PFSK-1 (cell line): ENCODE measurements around the gene HIPK2.

Experiments
- POLR2AphosphoS5 ChIP-seq: IDR thresholded peaks from 2 replicates; pipeline ENCODE4 v1.6.1; 2012; ENCODE audit warnings: low read depth, mild to moderate bottlenecking, control low read depth, low read length, moderate library complexity
- REST ChIP-seq, 2 experiments: IDR thresholded peaks; 2 replicates each; pipeline versions ENCODE4 v1.6.1 to v1.8.0; 2011 to 2012; ENCODE audit warnings: low read depth in 2 of 2, low read length in 2 of 2, control low read depth in 1 of 2, inconsistent platforms in 1 of 2, mild to moderate bottlenecking in 1 of 2, moderate library complexity in 1 of 2; ENCODE audit not compliant: insufficient read depth in 1 of 2
- SIN3A ChIP-seq: IDR thresholded peaks from 2 replicates; pipeline ENCODE4 v1.6.1; 2012; ENCODE audit warnings: mild to moderate bottlenecking, low read length, moderate library complexity, borderline replicate concordance; ENCODE audit not compliant: insufficient read depth

- TF ChIP-seq POLR2AphosphoS5 (no peak), SIN3A (no peak), REST (IDR thresholded peaks at IDR 0.05; ENCODE audit: insufficient read depth in 1 of 2, low read depth in 2 of 2, low read length in 2 of 2) (no peak)
These were observed 85.1 kb downstream of the HIPK2 start for GRCh38 chr7:139692723-139693122.
